ENCODE data around the gene CETN3. TPM values are rescaled to one million over a fixed set of nuclear protein-coding genes. Genes with fewer than 3 reads are reported as not detected.

The CETN3 gene
- total and polyA plus RNA-seq, 2 of the 13 experiments (the other 11 are each of a cell fraction or from before 2014, with no cell fraction given): 15.4 to 71.5 TPM

GRCh38 chr5:90409318-90410177 is at the start of gene CETN3 (continued):
- peak; percentile 89 for TF ChIP-seq POGK (CRISPR knock-in tag; conservative IDR thresholded peaks at IDR 0.05)
- peak; percentile 65; the same call in 1 of the 2 replicates for TF ChIP-seq TARDBP (CRISPR knock-in tag; IDR thresholded peaks at IDR 0.05)
- TF ChIP-seq ZNF703 (CRISPR knock-in tag; IDR thresholded peaks at IDR 0.05; ENCODE audit: borderline replicate concordance): no peak
- no peak for TF ChIP-seq THYN1 (CRISPR knock-in tag; IDR thresholded peaks at IDR 0.05; ENCODE audit: borderline replicate concordance, low read depth)
- no peak; the same call in 1 of the 2 replicates for TF ChIP-seq ZBTB25 (CRISPR knock-in tag; IDR thresholded peaks at IDR 0.05)
- peak; percentile 61 for TF ChIP-seq ERF (CRISPR knock-in tag; IDR thresholded peaks at IDR 0.05)
- 0 out of 2 replicates have a peak, but pooled peaks have one; percentile 44 for TF ChIP-seq PRDM15 (CRISPR knock-in tag; IDR thresholded peaks at IDR 0.05)
- no peak for TF ChIP-seq FOXO4 (CRISPR knock-in tag; conservative IDR thresholded peaks at IDR 0.05)
- TF ChIP-seq ZNF644 (CRISPR knock-in tag; IDR thresholded peaks at IDR 0.05; ENCODE audit: low read depth): peak; percentile 97
- peak; percentile 87 for TF ChIP-seq ZNF687 (CRISPR knock-in tag; IDR thresholded peaks at IDR 0.05)
- no peak for TF ChIP-seq ZNF558 (CRISPR knock-in tag; IDR thresholded peaks at IDR 0.05; ENCODE audit: borderline replicate concordance)
- 0 out of 2 replicates have a peak, but pooled peaks have one; percentile 59 for TF ChIP-seq ZC3H4 (CRISPR knock-in tag; IDR thresholded peaks at IDR 0.05; ENCODE audit: borderline replicate concordance)
- peak; percentile 36 for TF ChIP-seq ZSCAN9 (CRISPR knock-in tag; IDR thresholded peaks at IDR 0.05; ENCODE audit: borderline replicate concordance)
- peak; percentile 39; the same call in 1 of the 2 replicates for TF ChIP-seq CREB1 (IDR thresholded peaks at IDR 0.05)
- peak; percentile 67 for TF ChIP-seq CREB1 (CRISPR knock-in tag; IDR thresholded peaks at IDR 0.05)
- no peak for TF ChIP-seq MTA1 (CRISPR knock-in tag; IDR thresholded peaks at IDR 0.05; ENCODE audit: borderline replicate concordance)

Measured in HepG2 (cell line).